Liver (tissue), 9 donors: ENCODE measurements around the gene GBX2. TPM values are rescaled to one million over a fixed set of nuclear protein-coding genes. Genes with fewer than 3 reads are reported as not detected.

Source experiments
- DNase-seq: peaks from one replicate; pipeline ENCODE4 v3.0.0-alpha.2; 2017; ENCODE audit warnings: low spot score
- H3K27ac ChIP-seq, 2 donors: one replicate each; pipeline ENCODE4 v1.7.0; 2013; ENCODE audit warnings: inconsistent platforms in 2 of 2, low read length in 2 of 2, control low read depth in 1 of 2, low read depth in 1 of 2, mild to moderate bottlenecking in 1 of 2
- H3K27me3 ChIP-seq, 4 donors: one replicate each; pipeline versions ENCODE4 v1.6.1 to v1.7.0; 2013; ENCODE audit warnings: low read length in 3 of 4, inconsistent platforms in 1 of 4, mild to moderate bottlenecking in 1 of 4, moderate library complexity in 1 of 4; ENCODE audit not compliant: control insufficient read depth in 4 of 4, insufficient read depth in 4 of 4
- H3K36me3 ChIP-seq, 4 donors: one replicate each; pipeline versions ENCODE4 v1.6.1 to v1.7.0; 2013; ENCODE audit warnings: low read length in 3 of 4, mild to moderate bottlenecking in 3 of 4, low read depth in 1 of 4, moderate library complexity in 1 of 4; ENCODE audit not compliant: control insufficient read depth in 4 of 4, insufficient read depth in 3 of 4
- H3K4me1 ChIP-seq, 4 donors: one replicate each; pipeline versions ENCODE4 v1.6.1 to v1.7.0; 2013; ENCODE audit warnings: low read length in 3 of 4, mild to moderate bottlenecking in 3 of 4, moderate library complexity in 1 of 4; ENCODE audit not compliant: control insufficient read depth in 4 of 4, insufficient read depth in 4 of 4
- H3K4me3 ChIP-seq, 3 donors: one replicate each; pipeline versions ENCODE4 v1.6.1 to v1.7.0; 2013; ENCODE audit warnings: low read length in 3 of 3, control low read depth in 1 of 3, low read depth in 1 of 3, mild to moderate bottlenecking in 1 of 3
- H3K9ac ChIP-seq, 2 donors: one replicate each; pipeline ENCODE4 v1.7.0; 2013; ENCODE audit warnings: low read length in 2 of 2, mild to moderate bottlenecking in 2 of 2, moderate library complexity in 2 of 2, control low read depth in 1 of 2, low read depth in 1 of 2
- H3K9me3 ChIP-seq, 4 donors: one replicate each; pipeline versions ENCODE4 v1.6.1 to v1.7.0; 2013; ENCODE audit warnings: low read length in 3 of 4; ENCODE audit not compliant: control insufficient read depth in 4 of 4
- ATF3 ChIP-seq: IDR thresholded peaks from 2 replicates; pipeline ENCODE4 v1.6.1; 2016; ENCODE audit warnings: antibody characterized with exemption
- EGR1 ChIP-seq, 2 donors: IDR thresholded peaks; 2 replicates each; pipeline ENCODE4 v1.6.1; 2016 to 2018; ENCODE audit warnings: antibody characterized with exemption in 2 of 2, low read depth in 2 of 2
- FOXA1 ChIP-seq: IDR thresholded peaks from 2 replicates; pipeline ENCODE4 v1.6.1; 2016; ENCODE audit warnings: antibody characterized with exemption
- FOXA2 ChIP-seq: IDR thresholded peaks from 2 replicates; pipeline ENCODE4 v1.6.1; 2016; ENCODE audit warnings: antibody characterized with exemption
- GABPA ChIP-seq, 2 donors: IDR thresholded peaks in 1 of 2; conservative IDR thresholded peaks in 1 of 2; 2 replicates each; pipeline ENCODE4 v1.6.1; 2016; ENCODE audit warnings: antibody characterized with exemption in 2 of 2, mild to moderate bottlenecking in 1 of 2, moderate library complexity in 1 of 2
- HNF4A ChIP-seq, 2 donors: conservative IDR thresholded peaks; 2 replicates each; pipeline ENCODE4 v1.6.1; 2016; ENCODE audit warnings: antibody characterized with exemption in 2 of 2, mild to moderate bottlenecking in 2 of 2
- HNF4G ChIP-seq: IDR thresholded peaks from 2 replicates; pipeline ENCODE4 v1.6.1; 2016; ENCODE audit warnings: antibody characterized with exemption
- JUND ChIP-seq, 2 donors: IDR thresholded peaks; 2 replicates each; pipeline ENCODE4 v1.6.1; 2016; ENCODE audit warnings: antibody characterized with exemption in 2 of 2
- MAX ChIP-seq: IDR thresholded peaks from 2 replicates; pipeline ENCODE4 v1.6.1; 2016; ENCODE audit warnings: antibody characterized with exemption
- NR2F2 ChIP-seq: IDR thresholded peaks from 2 replicates; pipeline ENCODE4 v1.6.1; 2016; ENCODE audit warnings: antibody characterized with exemption
- RAD21 ChIP-seq, 2 donors: IDR thresholded peaks; 2 replicates each; pipeline ENCODE4 v1.6.1; 2016; ENCODE audit warnings: antibody characterized with exemption in 2 of 2, mild to moderate bottlenecking in 2 of 2
- REST ChIP-seq: IDR thresholded peaks from 2 replicates; pipeline ENCODE4 v1.6.1; 2016; ENCODE audit warnings: antibody characterized with exemption, mild to moderate bottlenecking
- SP1 ChIP-seq: IDR thresholded peaks from 2 replicates; pipeline ENCODE4 v1.6.1; 2018; ENCODE audit warnings: antibody characterized with exemption, mild to moderate bottlenecking
- TAF1 ChIP-seq: conservative IDR thresholded peaks from 2 replicates; pipeline ENCODE4 v1.6.1; 2016; ENCODE audit warnings: antibody characterized with exemption, mild to moderate bottlenecking
- YY1 ChIP-seq: IDR thresholded peaks from 2 replicates; pipeline ENCODE4 v1.6.1; 2016; ENCODE audit warnings: antibody characterized with exemption, mild to moderate bottlenecking
- WGBS: extraction: QIAGEN DNeasy Blood & Tissue Kit; methylation state at CpG from one replicate; pipeline ENCODE4 v1.1.7; 2013; 5-methylcytosine and 5-hydroxymethylcytosine counted together
- polyA plus RNA-seq, 2 donors: library from polyadenylated mRNA; stranded (reverse) in 1 of 2; unstranded in 1 of 2; fragments of 200-250 nt in 1 of 2; fragments of >200 nt in 1 of 2; fragmentation: Nextera tagmentation in 1 of 2; extraction: Ambion mirVana in 1 of 2; gene quantifications; one replicate each; pipeline versions ENCODE4 v1.2.1 to v1.2.3, GENCODE V29; 2013 to 2015
- total RNA-seq, 2 donors: library from RNA; depleted of rRNA; stranded (reverse); fragments of >200 nt; gene quantifications; one replicate each; pipeline ENCODE4 v1.2.3, GENCODE V29; 2014
- TF ChIP-seq, protein P1 (sequence below): IDR thresholded peaks from 2 replicates; pipeline ENCODE4 v1.6.1; 2016; ENCODE audit warnings: antibody characterized with exemption
- TF ChIP-seq, protein P2 (sequence below): fragments of 150-350 bp; IDR thresholded peaks from 2 replicates; pipeline ENCODE4 v1.5.1; 2017; ENCODE audit warnings: improper control_type of control experiment, low read depth, low read length; ENCODE audit not compliant: missing input control
- donor health status: healthy.
- donor health status: healthy.
- donor health status: healthy.
- donor health status: healthy.
- donor health status: healthy.

The GBX2 gene
- total and polyA plus RNA-seq, 4 donors, result not detected

DNA sequence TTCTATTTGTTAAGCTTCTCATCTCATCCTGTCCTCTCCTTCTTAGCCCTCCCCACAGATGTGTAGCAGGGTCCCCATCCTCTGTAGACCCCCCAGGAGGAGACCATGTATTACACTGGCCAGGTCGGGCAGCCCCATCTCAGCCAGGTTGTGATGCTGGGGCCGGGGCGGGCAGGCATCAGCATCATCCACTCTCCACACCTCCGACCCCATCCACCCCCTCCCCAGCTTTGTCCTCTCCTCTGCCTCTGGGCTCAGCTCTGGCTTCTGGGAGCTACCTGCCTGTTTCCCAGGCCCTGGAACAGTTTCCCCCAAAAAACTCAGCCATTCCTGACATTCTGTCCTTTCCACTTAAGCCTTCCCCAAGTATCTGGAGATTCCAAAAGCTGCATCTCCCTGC is 49.2 kb downstream of the GBX2 start:
- Histone ChIP-seq H3K9ac (no peak overlapping the region), H3K27ac (no peak overlapping the region), H3K4me3 (no peak overlapping the region), H3K27me3 (no peaks in the 10 kb centered on the region), H3K4me1 (no peaks in the 10 kb centered on the region), H3K36me3 (peaks cover 0 to 6% (median under 1%) of the 10 kb centered on the region in 4 donors), H3K9me3 (no peaks in the 10 kb centered on the region)
- no peak for DNase-seq
- 92% methylated on average over 4 of the region's 4 CpGs for WGBS
- TF ChIP-seq HNF4A (conservative IDR thresholded peaks at IDR 0.05) (no peak), HNF4G (no peak), EGR1 (IDR thresholded peaks at IDR 0.05; ENCODE audit: low read depth in 2 of 2) (no peak), ATF3 (no peak), FOXA1 (no peak), FOXA2 (no peak), GABPA (IDR thresholded peaks at IDR 0.05 in 1 of 2, conservative IDR thresholded peaks at IDR 0.05 in 1 of 2) (no peak), REST (no peak), NR2F2 (no peak), JUND (IDR thresholded peaks at IDR 0.05) (no peak), RAD21 (IDR thresholded peaks at IDR 0.05) (no peak), TAF1 (no peak), MAX (no peak), SP1 (no peak)
- TF ChIP-seq, protein P1, sequence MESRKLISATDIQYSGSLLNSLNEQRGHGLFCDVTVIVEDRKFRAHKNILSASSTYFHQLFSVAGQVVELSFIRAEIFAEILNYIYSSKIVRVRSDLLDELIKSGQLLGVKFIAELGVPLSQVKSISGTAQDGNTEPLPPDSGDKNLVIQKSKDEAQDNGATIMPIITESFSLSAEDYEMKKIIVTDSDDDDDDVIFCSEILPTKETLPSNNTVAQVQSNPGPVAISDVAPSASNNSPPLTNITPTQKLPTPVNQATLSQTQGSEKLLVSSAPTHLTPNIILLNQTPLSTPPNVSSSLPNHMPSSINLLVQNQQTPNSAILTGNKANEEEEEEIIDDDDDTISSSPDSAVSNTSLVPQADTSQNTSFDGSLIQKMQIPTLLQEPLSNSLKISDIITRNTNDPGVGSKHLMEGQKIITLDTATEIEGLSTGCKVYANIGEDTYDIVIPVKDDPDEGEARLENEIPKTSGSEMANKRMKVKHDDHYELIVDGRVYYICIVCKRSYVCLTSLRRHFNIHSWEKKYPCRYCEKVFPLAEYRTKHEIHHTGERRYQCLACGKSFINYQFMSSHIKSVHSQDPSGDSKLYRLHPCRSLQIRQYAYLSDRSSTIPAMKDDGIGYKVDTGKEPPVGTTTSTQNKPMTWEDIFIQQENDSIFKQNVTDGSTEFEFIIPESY, result no peak
- TF ChIP-seq, protein P2, sequence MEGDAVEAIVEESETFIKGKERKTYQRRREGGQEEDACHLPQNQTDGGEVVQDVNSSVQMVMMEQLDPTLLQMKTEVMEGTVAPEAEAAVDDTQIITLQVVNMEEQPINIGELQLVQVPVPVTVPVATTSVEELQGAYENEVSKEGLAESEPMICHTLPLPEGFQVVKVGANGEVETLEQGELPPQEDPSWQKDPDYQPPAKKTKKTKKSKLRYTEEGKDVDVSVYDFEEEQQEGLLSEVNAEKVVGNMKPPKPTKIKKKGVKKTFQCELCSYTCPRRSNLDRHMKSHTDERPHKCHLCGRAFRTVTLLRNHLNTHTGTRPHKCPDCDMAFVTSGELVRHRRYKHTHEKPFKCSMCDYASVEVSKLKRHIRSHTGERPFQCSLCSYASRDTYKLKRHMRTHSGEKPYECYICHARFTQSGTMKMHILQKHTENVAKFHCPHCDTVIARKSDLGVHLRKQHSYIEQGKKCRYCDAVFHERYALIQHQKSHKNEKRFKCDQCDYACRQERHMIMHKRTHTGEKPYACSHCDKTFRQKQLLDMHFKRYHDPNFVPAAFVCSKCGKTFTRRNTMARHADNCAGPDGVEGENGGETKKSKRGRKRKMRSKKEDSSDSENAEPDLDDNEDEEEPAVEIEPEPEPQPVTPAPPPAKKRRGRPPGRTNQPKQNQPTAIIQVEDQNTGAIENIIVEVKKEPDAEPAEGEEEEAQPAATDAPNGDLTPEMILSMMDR, result no peak

GRCh38 chr2:236117861-236118269 is 50.3 kb downstream of the GBX2 start:
- Histone ChIP-seq H3K27ac (no peak overlapping the region), H3K9ac (no peak overlapping the region), H3K36me3 (peaks cover 0 to 4% (median under 1%) of the 10 kb centered on the region in 4 donors), H3K27me3 (no peaks in the 10 kb centered on the region), H3K4me1 (no peaks in the 10 kb centered on the region), H3K4me3 (no peak overlapping the region), H3K9me3 (no peaks in the 10 kb centered on the region)
- no peak for DNase-seq
- 61% methylated on average over 10 of the region's 10 CpGs for WGBS
- TF ChIP-seq FOXA2 (no peak), EGR1 (IDR thresholded peaks at IDR 0.05; ENCODE audit: low read depth in 2 of 2) (no peak), NR2F2 (no peak), FOXA1 (no peak), MAX (no peak), JUND (IDR thresholded peaks at IDR 0.05) (no peak), RAD21 (IDR thresholded peaks at IDR 0.05) (no peak), YY1 (no peak), GABPA (IDR thresholded peaks at IDR 0.05 in 1 of 2, conservative IDR thresholded peaks at IDR 0.05 in 1 of 2) (no peak), ATF3 (no peak)
- TF ChIP-seq, protein P2, result no peak
- TF ChIP-seq, protein P1, result no peak
